HepG2 (cell line): ENCODE measurements around the gene ACTN1. TPM values are rescaled to one million over a fixed set of nuclear protein-coding genes. Genes with fewer than 3 reads are reported as not detected.

ENCODE experiments used
- DMAP1 ChIP-seq: IDR thresholded peaks from 2 replicates; pipeline ENCODE4 v1.6.1; 2016
- EED ChIP-seq: sonication (generic); formaldehyde crosslinking; IDR thresholded peaks from 2 replicates; pipeline ENCODE4 v1.5.0; 2020; ENCODE audit warnings: mild to moderate bottlenecking, missing genetic modification reagents
- ELF3 ChIP-seq: IDR thresholded peaks from 2 replicates; pipeline ENCODE4 v1.6.1; 2016; ENCODE audit warnings: missing genetic modification reagents, missing compliant biosample characterization
- GTF3A ChIP-seq: sonication (generic); formaldehyde crosslinking; conservative IDR thresholded peaks from 2 replicates; pipeline ENCODE4 v1.4.0; 2020; ENCODE audit warnings: mild to moderate bottlenecking, missing genetic modification reagents
- HIVEP1 ChIP-seq: sonication (generic); formaldehyde crosslinking; IDR thresholded peaks from 2 replicates; pipeline ENCODE4 v1.4.0; 2020; ENCODE audit warnings: mild to moderate bottlenecking, missing genetic modification reagents
- KAT7 ChIP-seq: IDR thresholded peaks from 2 replicates; pipeline ENCODE4 v1.6.1; 2018; ENCODE audit warnings: borderline replicate concordance, missing compliant biosample characterization
- KLF11 ChIP-seq: IDR thresholded peaks from 2 replicates; pipeline ENCODE4 v1.6.1; 2016; ENCODE audit warnings: missing compliant biosample characterization
- MED13 ChIP-seq: sonication (generic); formaldehyde crosslinking; IDR thresholded peaks from 2 replicates; pipeline ENCODE4 v1.5.0; 2020; ENCODE audit warnings: missing genetic modification reagents
- MXD4 ChIP-seq: IDR thresholded peaks from 2 replicates; pipeline ENCODE4 v1.6.1; 2016; ENCODE audit warnings: mild to moderate bottlenecking, missing biosample characterization, missing genetic modification reagents
- MXI1 ChIP-seq: IDR thresholded peaks from 3 replicates; pipeline ENCODE4 v1.6.1; 2012; ENCODE audit warnings: low read depth, low read length, inconsistent platforms, borderline replicate concordance
- SAP130 ChIP-seq: IDR thresholded peaks from 2 replicates; pipeline ENCODE4 v1.6.1; 2016; ENCODE audit warnings: low read depth
- ZFY ChIP-seq: sonication (generic); formaldehyde crosslinking; IDR thresholded peaks from 2 replicates; pipeline ENCODE4 v1.4.0; 2020; ENCODE audit warnings: missing genetic modification reagents
- ZMYM4 ChIP-seq: sonication (generic); formaldehyde crosslinking; IDR thresholded peaks from 2 replicates; pipeline ENCODE4 v1.8.1; 2023; ENCODE audit warnings: mild to moderate bottlenecking, missing genetic modification reagents
- ZNF567 ChIP-seq: sonication (generic); formaldehyde crosslinking; IDR thresholded peaks from 2 replicates; pipeline ENCODE4 v1.8.1; 2023; ENCODE audit warnings: mild to moderate bottlenecking, missing genetic modification reagents, borderline replicate concordance
- ZNF570 ChIP-seq: sonication (generic); formaldehyde crosslinking; IDR thresholded peaks from 2 replicates; pipeline ENCODE4 v1.4.0; 2020; ENCODE audit warnings: mild to moderate bottlenecking, missing genetic modification reagents, borderline replicate concordance
- ZNF619 ChIP-seq: sonication (generic); formaldehyde crosslinking; IDR thresholded peaks from 2 replicates; pipeline ENCODE4 v1.4.0; 2020; ENCODE audit warnings: mild to moderate bottlenecking, missing genetic modification reagents
- ZNF782 ChIP-seq: sonication (generic); formaldehyde crosslinking; IDR thresholded peaks from 2 replicates; pipeline ENCODE4 v1.4.0; 2020; ENCODE audit warnings: missing genetic modification reagents, mild to moderate bottlenecking, borderline replicate concordance
- ZNF891 ChIP-seq: sonication (generic); formaldehyde crosslinking; IDR thresholded peaks from 2 replicates; pipeline ENCODE4 v1.5.0; 2020; ENCODE audit warnings: mild to moderate bottlenecking, missing genetic modification reagents
- polyA plus RNA-seq, 8 experiments: library from polyadenylated mRNA; depleted of rRNA in 3 of 8; stranded (reverse) in 7 of 8; unstranded in 1 of 8; fragments of >200 nt; fragmentation: Illumina TruSeq in 4 of 8; extraction: Trizol in 4 of 8; gene quantifications; 2 replicates each; pipeline versions ENCODE4 v1.2.1 to v1.2.3, GENCODE V29; 2011 to 2016; ENCODE audit warnings: low read depth in 4 of 8, missing spikeins in 1 of 8, mixed read lengths in 1 of 8; ENCODE audit not compliant: insufficient read depth in 1 of 8
- total RNA-seq, 5 experiments: library from RNA; depleted of rRNA; stranded (reverse); fragments of >200 nt; fragmentation: Illumina TruSeq; extraction: Trizol; gene quantifications; 2 replicates each; pipeline ENCODE4 v1.2.3, GENCODE V29; 2016; ENCODE audit warnings: low read depth in 1 of 5
- TF ChIP-seq, protein P1 (sequence below): sonication (generic); formaldehyde crosslinking; IDR thresholded peaks from 2 replicates; pipeline ENCODE4 v1.4.0; 2020; ENCODE audit warnings: mild to moderate bottlenecking, missing genetic modification reagents
- TF ChIP-seq, protein P2 (sequence below): sonication (generic); formaldehyde crosslinking; IDR thresholded peaks from 2 replicates; pipeline ENCODE4 v1.5.0; 2020; ENCODE audit warnings: missing genetic modification reagents
- TF ChIP-seq, protein P3 (sequence below): sonication (generic); formaldehyde crosslinking; IDR thresholded peaks from 2 replicates; pipeline ENCODE4 v1.4.0; 2020; ENCODE audit warnings: missing genetic modification reagents, borderline replicate concordance
- TF ChIP-seq, protein P4 (sequence below): IDR thresholded peaks from 2 replicates; pipeline ENCODE4 v1.6.1; 2016
- TF ChIP-seq, protein P5 (sequence below): conservative IDR thresholded peaks from 2 replicates; pipeline ENCODE4 v1.6.1; 2018; ENCODE audit warnings: missing genetic modification reagents

ACTN1 gene
- total and polyA plus RNA-seq, 2 of the 13 experiments (the other 11 are each of a cell fraction or from before 2014, with no cell fraction given): 58.6 to 162 TPM

DNA sequence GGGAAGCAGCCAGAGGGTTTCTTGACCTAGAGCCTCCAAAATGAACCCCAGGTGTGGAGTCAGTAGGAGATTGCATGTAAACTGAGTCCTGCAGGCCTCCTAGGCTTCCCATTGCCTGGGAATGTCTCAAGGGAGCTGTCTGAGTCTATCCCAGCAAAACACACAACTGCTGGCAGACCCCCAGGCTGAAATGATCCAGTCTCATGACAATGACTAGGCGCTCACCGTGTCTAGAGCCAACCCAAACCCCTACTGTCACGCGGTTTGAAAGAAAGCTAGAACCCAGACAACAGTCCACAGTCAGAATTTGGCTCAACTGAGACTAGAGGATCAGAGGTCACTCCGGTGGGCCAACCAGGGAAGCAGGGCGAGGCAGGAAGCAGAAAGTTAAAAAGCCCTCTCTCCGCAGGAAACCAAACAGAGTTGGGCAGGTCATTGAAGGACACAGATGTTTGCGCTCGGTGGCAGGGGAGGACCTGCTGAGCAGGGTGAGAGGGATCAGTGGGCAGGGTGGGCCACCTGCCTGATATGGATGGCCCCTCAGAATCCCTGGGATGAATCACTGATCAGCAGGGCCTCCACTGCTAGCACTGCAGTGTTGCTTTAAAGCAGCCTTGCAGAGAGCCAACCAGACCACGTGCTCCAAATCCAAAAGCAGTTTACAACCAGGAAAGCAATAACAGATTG lies 23.8 kb downstream of the ACTN1 start (continued):
- TF ChIP-seq SAP130 (CRISPR knock-in tag) (peak; percentile 97), ZMYM4 (CRISPR knock-in tag) (peak; percentile 81), MXI1 (peak; percentile 81; the same call in 1 of the 3 replicates), ZFY (CRISPR knock-in tag) (peak; percentile 46; the same call in 1 of the 2 replicates), MED13 (peak; percentile 79), DMAP1 (CRISPR knock-in tag) (peak; percentile 83), HIVEP1 (CRISPR knock-in tag) (peak; percentile 62; the same call in 1 of the 2 replicates), KAT7 (CRISPR knock-in tag) (peak; percentile 64; the same call in 1 of the 2 replicates), ELF3 (CRISPR knock-in tag) (peak; percentile 88), ZNF570 (CRISPR knock-in tag) (no peak), GTF3A (CRISPR knock-in tag) (no peak), ZNF782 (CRISPR knock-in tag) (peak; percentile 54; the same call in 1 of the 2 replicates), EED (CRISPR knock-in tag) (0 out of 2 replicates have a peak, but pooled peaks have one; percentile 53), KLF11 (CRISPR knock-in tag) (no peak; the same call in 1 of the 2 replicates), ZNF891 (CRISPR knock-in tag) (0 out of 2 replicates have a peak, but pooled peaks have one; percentile 22), MXD4 (CRISPR knock-in tag) (peak; percentile 84; the same call in 1 of the 2 replicates), ZNF567 (no peak), ZNF619 (CRISPR knock-in tag) (0 out of 2 replicates have a peak, but pooled peaks have one; percentile 15)
- TF ChIP-seq, protein P1, sequence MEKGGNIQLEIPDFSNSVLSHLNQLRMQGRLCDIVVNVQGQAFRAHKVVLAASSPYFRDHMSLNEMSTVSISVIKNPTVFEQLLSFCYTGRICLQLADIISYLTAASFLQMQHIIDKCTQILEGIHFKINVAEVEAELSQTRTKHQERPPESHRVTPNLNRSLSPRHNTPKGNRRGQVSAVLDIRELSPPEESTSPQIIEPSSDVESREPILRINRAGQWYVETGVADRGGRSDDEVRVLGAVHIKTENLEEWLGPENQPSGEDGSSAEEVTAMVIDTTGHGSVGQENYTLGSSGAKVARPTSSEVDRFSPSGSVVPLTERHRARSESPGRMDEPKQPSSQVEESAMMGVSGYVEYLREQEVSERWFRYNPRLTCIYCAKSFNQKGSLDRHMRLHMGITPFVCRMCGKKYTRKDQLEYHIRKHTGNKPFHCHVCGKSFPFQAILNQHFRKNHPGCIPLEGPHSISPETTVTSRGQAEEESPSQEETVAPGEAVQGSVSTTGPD (CRISPR knock-in tag): 0 out of 2 replicates have a peak, but pooled peaks have one; percentile 20
- TF ChIP-seq, protein P2, sequence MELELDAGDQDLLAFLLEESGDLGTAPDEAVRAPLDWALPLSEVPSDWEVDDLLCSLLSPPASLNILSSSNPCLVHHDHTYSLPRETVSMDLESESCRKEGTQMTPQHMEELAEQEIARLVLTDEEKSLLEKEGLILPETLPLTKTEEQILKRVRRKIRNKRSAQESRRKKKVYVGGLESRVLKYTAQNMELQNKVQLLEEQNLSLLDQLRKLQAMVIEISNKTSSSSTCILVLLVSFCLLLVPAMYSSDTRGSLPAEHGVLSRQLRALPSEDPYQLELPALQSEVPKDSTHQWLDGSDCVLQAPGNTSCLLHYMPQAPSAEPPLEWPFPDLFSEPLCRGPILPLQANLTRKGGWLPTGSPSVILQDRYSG (CRISPR knock-in tag): 0 out of 2 replicates have a peak, but pooled peaks have one; percentile 60
- TF ChIP-seq, protein P3, sequence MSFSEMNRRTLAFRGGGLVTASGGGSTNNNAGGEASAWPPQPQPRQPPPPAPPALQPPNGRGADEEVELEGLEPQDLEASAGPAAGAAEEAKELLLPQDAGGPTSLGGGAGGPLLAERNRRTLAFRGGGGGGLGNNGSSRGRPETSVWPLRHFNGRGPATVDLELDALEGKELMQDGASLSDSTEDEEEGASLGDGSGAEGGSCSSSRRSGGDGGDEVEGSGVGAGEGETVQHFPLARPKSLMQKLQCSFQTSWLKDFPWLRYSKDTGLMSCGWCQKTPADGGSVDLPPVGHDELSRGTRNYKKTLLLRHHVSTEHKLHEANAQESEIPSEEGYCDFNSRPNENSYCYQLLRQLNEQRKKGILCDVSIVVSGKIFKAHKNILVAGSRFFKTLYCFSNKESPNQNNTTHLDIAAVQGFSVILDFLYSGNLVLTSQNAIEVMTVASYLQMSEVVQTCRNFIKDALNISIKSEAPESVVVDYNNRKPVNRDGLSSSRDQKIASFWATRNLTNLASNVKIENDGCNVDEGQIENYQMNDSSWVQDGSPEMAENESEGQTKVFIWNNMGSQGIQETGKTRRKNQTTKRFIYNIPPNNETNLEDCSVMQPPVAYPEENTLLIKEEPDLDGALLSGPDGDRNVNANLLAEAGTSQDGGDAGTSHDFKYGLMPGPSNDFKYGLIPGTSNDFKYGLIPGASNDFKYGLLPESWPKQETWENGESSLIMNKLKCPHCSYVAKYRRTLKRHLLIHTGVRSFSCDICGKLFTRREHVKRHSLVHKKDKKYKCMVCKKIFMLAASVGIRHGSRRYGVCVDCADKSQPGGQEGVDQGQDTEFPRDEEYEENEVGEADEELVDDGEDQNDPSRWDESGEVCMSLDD (CRISPR knock-in tag): peak; percentile 91; the same call in 1 of the 2 replicates
- TF ChIP-seq, protein P4, sequence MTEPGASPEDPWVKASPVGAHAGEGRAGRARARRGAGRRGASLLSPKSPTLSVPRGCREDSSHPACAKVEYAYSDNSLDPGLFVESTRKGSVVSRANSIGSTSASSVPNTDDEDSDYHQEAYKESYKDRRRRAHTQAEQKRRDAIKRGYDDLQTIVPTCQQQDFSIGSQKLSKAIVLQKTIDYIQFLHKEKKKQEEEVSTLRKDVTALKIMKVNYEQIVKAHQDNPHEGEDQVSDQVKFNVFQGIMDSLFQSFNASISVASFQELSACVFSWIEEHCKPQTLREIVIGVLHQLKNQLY (CRISPR knock-in tag): peak; percentile 75; the same call in 1 of the 2 replicates
- TF ChIP-seq, protein P5, sequence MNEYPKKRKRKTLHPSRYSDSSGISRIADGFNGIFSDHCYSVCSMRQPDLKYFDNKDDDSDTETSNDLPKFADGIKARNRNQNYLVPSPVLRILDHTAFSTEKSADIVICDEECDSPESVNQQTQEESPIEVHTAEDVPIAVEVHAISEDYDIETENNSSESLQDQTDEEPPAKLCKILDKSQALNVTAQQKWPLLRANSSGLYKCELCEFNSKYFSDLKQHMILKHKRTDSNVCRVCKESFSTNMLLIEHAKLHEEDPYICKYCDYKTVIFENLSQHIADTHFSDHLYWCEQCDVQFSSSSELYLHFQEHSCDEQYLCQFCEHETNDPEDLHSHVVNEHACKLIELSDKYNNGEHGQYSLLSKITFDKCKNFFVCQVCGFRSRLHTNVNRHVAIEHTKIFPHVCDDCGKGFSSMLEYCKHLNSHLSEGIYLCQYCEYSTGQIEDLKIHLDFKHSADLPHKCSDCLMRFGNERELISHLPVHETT (CRISPR knock-in tag): no peak
